AG04449 (cell line): ENCODE measurements around the gene TAF1A.
A peak's percentile ranks its signal among the peaks of the same experiment; 100 is the strongest.

ENCODE experiments used
- CTCF ChIA-PET: fragments of 350-600 bp; formaldehyde crosslinking; extraction: SDS; loops from one replicate; lab custom pipeline; 2021; ENCODE audit warnings: antibody characterized with exemption; lab: Yijun Ruan, JAX
- POLR2A ChIA-PET: fragments of 400-600, 350-600 bp; formaldehyde crosslinking; extraction: SDS; loops from one replicate; lab custom pipeline; 2020; ENCODE audit warnings: antibody characterized with exemption, inconsistent platforms; lab: Yijun Ruan, JAX
- DNase-seq: peaks from one replicate; pipeline ENCODE4 v3.0.0-alpha.2; 2010; ENCODE audit warnings: low read depth, low spot score
- H3K4me3 ChIP-seq: 2 replicates; pipeline ENCODE4 v1.5.1; 2011; ENCODE audit warnings: low read depth, mild to moderate bottlenecking, control low read depth, low read length
- CTCF ChIP-seq: IDR thresholded peaks from one replicate; pipeline ENCODE4 v1.5.1; 2011; ENCODE audit warnings: mild to moderate bottlenecking, moderate library complexity, low read length, control low read depth, inconsistent platforms; ENCODE audit not compliant: insufficient read depth; ENCODE audit errors: missing control alignments

Gene TAF1A

GRCh38 chr1:222627232-222627631, 37.5 kb upstream of the TAF1A start:
- no peak for DNase-seq
- no peak overlapping the region for H3K4me3 ChIP-seq
- TF ChIP-seq CTCF = no peak
- ChIA-PET POLR2A (no interaction called here), CTCF (interaction anchor here (0.6 to 1.1 kb wide), 2 partner anchors 160 to 162 kb away, joined by 3 to 6 read pairs; no protein-coding TSS in a partner anchor)

GRCh38 chr1:222624214-222624613, 34.5 kb upstream of the TAF1A start:
- no peak overlapping the region for H3K4me3 ChIP-seq
- no peak for DNase-seq
- no peak for TF ChIP-seq CTCF
- CTCF ChIA-PET = interaction anchor here (1.3 to 8.1 kb wide), 3 partner anchors 8 to 159 kb away, joined by 4 to 82 read pairs (median 12); no protein-coding TSS in a partner anchor
- POLR2A ChIA-PET = no interaction called here

GRCh38 chr1:222623458-222623857, 33.7 kb upstream of the TAF1A start:
- TF ChIP-seq CTCF = no peak
- no peak for DNase-seq
- H3K4me3 ChIP-seq = no peak overlapping the region
- ChIA-PET CTCF (interaction anchor here (1.0 to 8.1 kb wide), 3 partner anchors 9 to 158 kb away, joined by 3 to 82 read pairs (median 4); no protein-coding TSS in a partner anchor), POLR2A (no interaction called here)

- ChIA-PET CTCF (interaction anchor here (1.0 to 8.1 kb wide), 3 partner anchors 9 to 158 kb away, joined by 3 to 82 read pairs (median 4); no protein-coding TSS in a partner anchor), POLR2A (no interaction called here)
- TF ChIP-seq CTCF = no peak
- DNase-seq = no peak
- H3K4me3 ChIP-seq = no peak overlapping the region
Measured at GRCh38 chr1:222622765-222623164, 33.0 kb upstream of the TAF1A start.

GRCh38 chr1:222620566-222620965, 30.8 kb upstream of the TAF1A start:
- DNase-seq = no peak
- POLR2A ChIA-PET = no interaction called here
- CTCF ChIA-PET = interaction anchor here (1.7 to 8.1 kb wide), 2 partner anchors 12 to 155 kb away, joined by 7 to 82 read pairs; no protein-coding TSS in a partner anchor
- no peak overlapping the region for H3K4me3 ChIP-seq
- TF ChIP-seq CTCF = no peak

- H3K4me3 ChIP-seq = peak overlapping the region; percentile 81
- no peak for TF ChIP-seq CTCF
- ChIA-PET POLR2A (no interaction called here), CTCF (interaction anchor here (1.1 to 8.1 kb wide), 3 partner anchors 13 to 154 kb away, joined by 4 to 82 read pairs (median 4); no protein-coding TSS in a partner anchor)
- no peak for DNase-seq
Measured at GRCh38 chr1:222618880-222619596, 29.3 kb upstream of the TAF1A start.
